NOMO-1 treated with DMSO at 0.1 percent for 48 hours (cell line): Measurements from ENCODE around the gene SUPT3H.

Experiments
- DNase-seq: peaks from one replicate; lab custom pipeline; 2025; ENCODE audit not compliant: unreplicated experiment; lab: John Stamatoyannopoulos, UW

The SUPT3H gene

DNA sequence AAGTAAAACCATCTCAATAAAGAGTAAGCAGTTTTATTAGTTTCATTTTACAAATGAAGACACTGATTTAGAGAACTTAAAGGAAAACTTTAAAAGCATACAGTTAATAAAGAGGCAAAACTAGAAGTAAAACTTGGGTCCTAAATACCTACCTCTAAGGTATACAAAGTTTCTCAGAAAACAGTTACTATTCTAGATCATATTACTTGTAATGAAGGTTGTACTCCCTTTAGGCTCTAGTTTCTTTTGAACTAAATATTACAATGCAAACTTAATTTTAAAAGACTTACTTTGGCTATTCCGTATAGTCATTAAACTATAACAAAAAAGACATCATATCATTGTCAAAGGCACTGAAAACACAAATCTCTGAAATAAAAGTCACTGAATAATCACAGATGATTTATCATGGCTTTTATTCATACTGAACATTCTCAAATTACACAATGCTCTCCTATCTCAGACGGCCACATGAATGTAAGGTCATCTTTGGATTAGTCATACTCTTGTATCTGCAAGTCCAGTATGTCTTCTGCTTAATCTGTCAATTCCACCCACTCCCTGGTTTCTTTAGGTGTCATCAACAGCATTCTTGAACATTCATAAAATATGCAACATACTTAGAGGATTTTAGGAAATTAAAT is 411.2 kb downstream of the SUPT3H start:
- DNase-seq, result peak; percentile 49

DNA sequence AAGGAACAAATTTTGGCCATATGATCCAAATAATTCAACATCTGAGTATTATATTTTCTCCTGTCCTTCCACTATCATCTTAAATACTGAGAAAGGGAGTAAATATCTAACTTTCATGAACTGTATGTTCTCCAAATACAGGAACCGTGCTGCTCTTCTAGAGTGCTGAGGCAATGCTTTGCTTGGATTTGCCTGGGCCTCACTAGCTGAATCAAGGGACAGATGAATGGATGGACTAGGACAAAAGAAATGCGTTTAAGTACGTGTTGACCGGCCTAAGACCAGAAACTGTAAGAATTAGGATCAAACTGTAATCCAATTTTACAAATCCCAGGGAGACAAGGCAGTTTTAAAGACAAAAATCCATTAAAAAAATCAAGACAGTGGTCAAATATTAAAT is 412.0 kb downstream of the SUPT3H start:
- no peak for DNase-seq

- no peak for DNase-seq
Measured at GRCh38 chr6:44960898-44961297, 416.8 kb downstream of the SUPT3H start.

GRCh38 chr6:44959651-44960050 is 418.1 kb downstream of the SUPT3H start:
- no peak for DNase-seq

DNA sequence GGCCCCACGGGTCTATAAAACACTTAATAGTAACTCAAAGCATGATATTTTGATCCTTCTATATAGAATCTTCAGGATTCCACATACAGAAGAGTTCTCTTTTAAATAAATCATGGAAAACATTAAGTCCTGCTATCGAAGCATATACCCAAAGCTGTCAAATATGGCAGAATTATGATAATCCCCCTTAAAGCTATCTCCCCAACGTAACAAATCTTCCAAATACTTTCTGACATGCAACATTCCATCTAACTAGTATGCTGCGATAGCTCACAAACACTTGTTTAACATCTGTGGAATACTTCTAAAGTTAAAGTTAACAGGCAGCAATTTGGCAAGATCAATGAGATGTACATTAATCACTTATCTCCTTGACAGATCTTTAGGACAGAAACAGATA is 420.6 kb downstream of the SUPT3H start:
- no peak for DNase-seq

GRCh38 chr6:44956396-44956795 is 421.3 kb downstream of the SUPT3H start:
- DNase-seq, result no peak

DNA sequence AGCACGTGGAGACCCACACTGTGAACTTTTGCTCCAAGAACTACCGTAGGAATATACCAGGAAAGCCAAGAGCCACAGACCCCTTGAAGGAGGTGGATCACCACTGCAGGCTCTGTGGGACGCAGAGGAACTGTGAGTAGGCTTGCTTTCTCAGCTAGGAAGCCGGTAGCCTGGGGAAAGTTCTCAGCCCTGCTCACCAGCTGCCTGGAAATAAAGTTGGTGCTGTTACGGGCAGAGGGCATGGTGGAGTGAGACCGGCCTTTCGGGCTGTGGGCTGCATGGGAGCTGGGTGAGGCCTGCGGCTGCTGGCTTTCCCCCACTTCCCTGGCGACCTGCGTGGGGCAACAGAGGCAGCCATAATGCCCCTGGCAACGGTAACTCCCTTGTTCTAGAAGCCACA is 422.6 kb downstream of the SUPT3H start:
- no peak for DNase-seq

DNA sequence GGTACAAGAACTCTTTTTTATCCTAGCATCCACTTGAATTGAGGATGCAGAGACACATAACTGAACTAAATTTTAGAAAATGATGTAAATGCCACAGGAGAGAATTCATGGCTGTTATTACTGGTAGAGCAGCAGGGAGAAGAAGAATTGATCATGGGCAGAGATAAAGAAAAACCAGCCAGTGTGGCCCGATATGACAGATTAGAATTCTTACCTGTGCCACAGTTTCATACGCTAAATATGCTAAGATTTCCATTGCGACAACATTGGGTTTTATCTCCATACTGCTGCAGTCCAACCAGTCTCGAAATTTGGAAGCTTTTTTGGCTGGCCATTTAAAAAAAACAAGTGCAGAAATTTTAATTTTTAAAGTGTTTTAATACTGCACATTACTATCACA is 423.5 kb downstream of the SUPT3H start:
- DNase-seq, result no peak

GRCh38 chr6:44951253-44951747 is 426.4 kb downstream of the SUPT3H start:
- no peak for DNase-seq

GRCh38 chr6:44949596-44950201 is 428.0 kb downstream of the SUPT3H start:
- no peak for DNase-seq

- DNase-seq, result no peak
Measured at GRCh38 chr6:44943541-44943940, 434.2 kb downstream of the SUPT3H start.

DNA sequence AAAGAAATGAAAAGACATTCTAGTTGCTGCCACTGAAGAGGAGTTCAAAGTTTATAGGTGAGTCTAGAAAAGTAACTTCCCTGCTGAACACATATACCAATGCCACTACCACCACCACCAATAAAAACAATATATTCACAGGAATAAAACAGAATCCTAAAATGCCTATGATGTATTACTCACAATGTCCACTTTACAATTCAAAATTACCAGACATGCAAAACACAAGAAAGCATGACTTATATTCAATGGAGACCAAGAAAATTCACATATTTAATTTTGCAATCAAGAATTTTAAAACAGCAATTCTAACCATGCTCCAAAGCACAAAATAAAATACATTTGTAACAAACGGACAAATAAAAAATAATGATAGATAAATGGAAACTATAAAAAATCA is 434.9 kb downstream of the SUPT3H start:
- DNase-seq, result no peak

GRCh38 chr6:44942201-44942600 is 435.5 kb downstream of the SUPT3H start:
- no peak for DNase-seq

DNA sequence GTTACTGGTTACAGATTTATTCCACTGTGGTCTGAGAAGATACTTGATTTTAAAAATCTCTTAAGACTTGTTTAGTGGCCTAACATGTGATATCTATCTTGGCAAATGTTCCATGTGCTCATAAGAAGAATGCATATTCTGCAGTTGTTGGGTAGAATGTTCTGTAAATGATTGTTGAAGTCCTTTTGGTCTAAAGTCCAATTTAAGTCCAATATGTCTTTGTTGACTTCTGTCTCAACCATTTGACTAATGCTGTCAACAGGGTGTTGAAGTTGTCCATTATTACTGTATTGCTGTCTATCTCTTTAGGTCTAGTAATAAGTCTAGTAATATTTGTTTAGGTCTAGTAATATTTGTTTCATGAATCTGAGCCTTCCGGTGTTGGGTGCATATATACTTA is 437.4 kb downstream of the SUPT3H start:
- DNase-seq, result no peak

DNA sequence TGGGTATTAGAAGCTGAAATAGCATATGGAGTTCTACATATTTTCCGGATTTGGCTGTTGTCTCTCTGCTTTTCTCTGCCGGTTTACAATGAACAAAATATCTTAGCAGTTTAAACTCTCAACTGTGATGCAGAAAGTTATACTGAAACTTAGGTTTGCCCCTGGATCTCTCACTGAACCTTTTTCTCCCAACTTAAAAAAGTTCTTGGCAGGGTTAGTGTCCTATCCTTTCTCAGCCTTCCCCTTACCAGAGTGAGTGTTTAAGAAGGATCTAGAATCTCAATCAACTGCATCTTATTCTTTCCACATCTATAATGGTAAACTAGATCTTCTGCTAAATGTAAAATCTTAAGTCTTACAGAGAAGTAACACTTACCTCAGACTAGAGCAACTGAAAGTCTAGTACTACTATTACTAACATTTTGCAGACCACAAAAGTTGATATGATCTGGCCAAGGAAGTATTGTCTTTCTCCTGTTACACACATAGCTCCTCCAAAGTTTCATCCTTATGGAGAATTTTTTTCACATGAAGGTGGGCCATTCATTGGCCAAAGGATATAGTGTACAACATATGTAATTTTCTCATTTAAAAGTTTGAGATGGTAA is 441.9 kb downstream of the SUPT3H start:
- no peak for DNase-seq

DNA sequence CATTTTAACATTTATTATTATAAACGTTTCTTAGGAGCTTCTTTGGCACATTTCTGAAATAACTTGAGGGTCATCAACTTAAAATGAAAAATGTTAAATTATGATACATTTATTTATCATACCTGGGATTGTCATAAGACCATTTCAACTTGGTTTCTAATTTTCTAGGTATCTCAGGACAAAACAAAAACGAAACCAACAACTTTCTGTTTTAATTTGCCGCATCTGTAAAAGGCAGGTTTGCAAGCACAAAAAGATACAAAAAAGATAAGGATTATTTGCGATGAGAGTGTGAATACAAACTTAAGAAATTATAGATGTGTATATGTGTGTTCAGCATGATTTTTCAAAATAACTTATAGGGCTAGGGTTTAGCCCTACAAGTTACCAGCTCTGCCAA is 444.6 kb downstream of the SUPT3H start:
- no peak for DNase-seq

GRCh38 chr6:44932651-44933091 is 445.1 kb downstream of the SUPT3H start:
- peak; percentile 13 for DNase-seq

DNA sequence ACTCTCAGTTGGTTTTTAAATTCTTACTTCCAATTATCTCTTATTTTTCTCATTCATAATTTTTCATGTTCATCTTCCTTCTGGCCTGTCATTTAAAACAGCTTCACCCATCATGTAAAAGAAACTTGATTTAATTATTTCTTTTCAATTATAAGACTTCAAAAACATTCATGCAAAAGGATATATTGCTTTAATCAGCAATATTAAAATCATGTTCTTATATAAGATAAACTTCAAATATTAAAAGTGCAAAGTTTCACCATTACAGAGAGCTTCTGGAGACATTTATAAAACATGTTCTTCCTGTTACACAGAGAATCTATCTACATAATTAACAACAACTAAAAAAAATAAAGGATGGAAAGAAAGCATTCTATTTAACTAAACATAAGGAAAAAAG is 446.3 kb downstream of the SUPT3H start:
- no peak for DNase-seq

- no peak for DNase-seq
Measured at GRCh38 chr6:44926556-44926955, 451.2 kb downstream of the SUPT3H start.

- peak; percentile 62 for DNase-seq
Measured at GRCh38 chr6:44925100-44925739, 452.5 kb downstream of the SUPT3H start.

DNA sequence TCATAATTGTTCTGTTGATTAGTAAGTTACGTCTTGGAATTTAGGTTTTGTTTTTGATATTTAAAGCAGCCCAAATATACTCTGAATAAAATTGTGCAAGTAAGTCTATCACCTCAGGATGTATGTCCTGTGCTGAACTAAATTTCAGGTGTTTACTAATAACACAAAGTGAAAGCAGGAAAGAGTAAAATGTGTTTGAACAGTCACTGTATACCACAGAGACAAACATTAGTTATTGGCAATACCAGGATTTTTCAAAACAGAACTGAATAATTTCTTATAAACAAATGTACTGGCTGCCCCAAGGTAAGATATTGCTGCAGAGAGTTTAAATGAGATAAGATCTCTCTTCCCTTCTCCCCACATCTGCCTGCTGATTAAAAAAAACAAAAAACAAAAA is 454.3 kb downstream of the SUPT3H start:
- DNase-seq, result no peak

DNA sequence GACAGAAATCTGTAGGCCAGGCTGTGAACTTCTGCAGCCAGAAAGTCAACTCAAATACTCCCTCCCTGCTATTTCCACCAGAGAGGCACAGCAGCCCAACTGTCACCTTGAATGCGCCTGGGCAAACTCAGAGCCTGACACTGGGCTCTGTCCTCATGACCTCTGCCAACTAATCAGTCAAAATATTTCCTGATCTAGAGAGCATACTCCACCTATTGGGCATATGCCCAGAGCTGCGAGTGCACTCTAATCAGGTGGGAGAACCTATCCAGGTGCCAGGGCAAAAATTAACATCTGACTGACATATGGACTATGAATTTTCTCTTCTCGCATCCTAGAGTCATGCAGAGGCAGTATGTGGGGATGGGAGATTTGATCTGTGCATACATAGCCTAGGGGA is 455.9 kb downstream of the SUPT3H start:
- no peak for DNase-seq
